SK-N-SH (cell line): ENCODE measurements around the gene KPNB1.

Experiments
- EP300 ChIP-seq, 2 experiments: IDR thresholded peaks; 2 replicates each; pipeline versions ENCODE4 v1.4.0 to v1.6.1; 2012; ENCODE audit warnings: borderline replicate concordance in 1 of 2, low read depth in 1 of 2, low read length in 1 of 2
- POLR2AphosphoS5 ChIP-seq: IDR thresholded peaks from 2 replicates; pipeline ENCODE4 v1.6.1; 2012; ENCODE audit warnings: low read depth, low read length
- RAD21 ChIP-seq: IDR thresholded peaks from 2 replicates; pipeline ENCODE4 v1.6.1; 2012; ENCODE audit warnings: mild to moderate bottlenecking, low read length
- RFX5 ChIP-seq: IDR thresholded peaks from 2 replicates; pipeline ENCODE4 v1.6.1; 2012; ENCODE audit warnings: mild to moderate bottlenecking, improper control_type of control experiment, low read length
- TAF1 ChIP-seq: IDR thresholded peaks from 2 replicates; pipeline ENCODE4 v1.6.1; 2012; ENCODE audit warnings: low read depth, mild to moderate bottlenecking, low read length, moderate library complexity, borderline replicate concordance
- TCF12 ChIP-seq: IDR thresholded peaks from 2 replicates; pipeline ENCODE4 v1.4.0; 2012
- YY1 ChIP-seq: IDR thresholded peaks from 2 replicates; pipeline ENCODE4 v1.4.0; 2012; ENCODE audit warnings: low read depth, mild to moderate bottlenecking
- TF ChIP-seq, protein P1 (sequence below): fragments of 200-600 bp; sonication (generic); IDR thresholded peaks from 2 replicates; pipeline ENCODE4 v1.6.1; 2017; ENCODE audit warnings: antibody characterized with exemption, mild to moderate bottlenecking, moderate library complexity
- TF ChIP-seq, protein P2 (sequence below): IDR thresholded peaks from 2 replicates; pipeline ENCODE4 v1.6.1; 2012; ENCODE audit warnings: mild to moderate bottlenecking, low read depth, low read length, moderate library complexity
- TF ChIP-seq, protein P3 (sequence below): fragments of 150-350 bp; IDR thresholded peaks from 2 replicates; pipeline ENCODE4 v1.6.1; 2017; ENCODE audit warnings: antibody characterized with exemption, low read length, low read depth, borderline replicate concordance

DNA sequence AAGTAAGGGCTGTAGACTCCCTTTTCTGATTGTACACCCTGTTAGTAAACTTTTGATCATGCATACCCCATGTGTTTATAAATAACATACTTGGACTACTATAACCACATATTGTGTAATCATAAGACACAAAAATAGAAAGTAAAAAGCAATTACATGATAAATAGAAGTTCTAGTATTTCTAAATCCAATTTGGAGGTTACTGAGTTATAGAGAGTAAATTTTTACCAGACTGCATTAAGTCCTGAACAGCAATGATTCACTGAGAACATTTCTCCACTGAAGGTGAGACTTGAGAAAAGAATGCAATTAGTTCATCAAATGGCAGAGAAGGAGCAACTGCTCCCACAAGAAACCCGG lies 36.5 kb downstream of the KPNB1 start:
- TF ChIP-seq TAF1: no peak
- TF ChIP-seq, protein P1, sequence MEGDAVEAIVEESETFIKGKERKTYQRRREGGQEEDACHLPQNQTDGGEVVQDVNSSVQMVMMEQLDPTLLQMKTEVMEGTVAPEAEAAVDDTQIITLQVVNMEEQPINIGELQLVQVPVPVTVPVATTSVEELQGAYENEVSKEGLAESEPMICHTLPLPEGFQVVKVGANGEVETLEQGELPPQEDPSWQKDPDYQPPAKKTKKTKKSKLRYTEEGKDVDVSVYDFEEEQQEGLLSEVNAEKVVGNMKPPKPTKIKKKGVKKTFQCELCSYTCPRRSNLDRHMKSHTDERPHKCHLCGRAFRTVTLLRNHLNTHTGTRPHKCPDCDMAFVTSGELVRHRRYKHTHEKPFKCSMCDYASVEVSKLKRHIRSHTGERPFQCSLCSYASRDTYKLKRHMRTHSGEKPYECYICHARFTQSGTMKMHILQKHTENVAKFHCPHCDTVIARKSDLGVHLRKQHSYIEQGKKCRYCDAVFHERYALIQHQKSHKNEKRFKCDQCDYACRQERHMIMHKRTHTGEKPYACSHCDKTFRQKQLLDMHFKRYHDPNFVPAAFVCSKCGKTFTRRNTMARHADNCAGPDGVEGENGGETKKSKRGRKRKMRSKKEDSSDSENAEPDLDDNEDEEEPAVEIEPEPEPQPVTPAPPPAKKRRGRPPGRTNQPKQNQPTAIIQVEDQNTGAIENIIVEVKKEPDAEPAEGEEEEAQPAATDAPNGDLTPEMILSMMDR: no peak
- TF ChIP-seq RAD21: no peak
- TF ChIP-seq POLR2AphosphoS5: no peak
- TF ChIP-seq, protein P2, sequence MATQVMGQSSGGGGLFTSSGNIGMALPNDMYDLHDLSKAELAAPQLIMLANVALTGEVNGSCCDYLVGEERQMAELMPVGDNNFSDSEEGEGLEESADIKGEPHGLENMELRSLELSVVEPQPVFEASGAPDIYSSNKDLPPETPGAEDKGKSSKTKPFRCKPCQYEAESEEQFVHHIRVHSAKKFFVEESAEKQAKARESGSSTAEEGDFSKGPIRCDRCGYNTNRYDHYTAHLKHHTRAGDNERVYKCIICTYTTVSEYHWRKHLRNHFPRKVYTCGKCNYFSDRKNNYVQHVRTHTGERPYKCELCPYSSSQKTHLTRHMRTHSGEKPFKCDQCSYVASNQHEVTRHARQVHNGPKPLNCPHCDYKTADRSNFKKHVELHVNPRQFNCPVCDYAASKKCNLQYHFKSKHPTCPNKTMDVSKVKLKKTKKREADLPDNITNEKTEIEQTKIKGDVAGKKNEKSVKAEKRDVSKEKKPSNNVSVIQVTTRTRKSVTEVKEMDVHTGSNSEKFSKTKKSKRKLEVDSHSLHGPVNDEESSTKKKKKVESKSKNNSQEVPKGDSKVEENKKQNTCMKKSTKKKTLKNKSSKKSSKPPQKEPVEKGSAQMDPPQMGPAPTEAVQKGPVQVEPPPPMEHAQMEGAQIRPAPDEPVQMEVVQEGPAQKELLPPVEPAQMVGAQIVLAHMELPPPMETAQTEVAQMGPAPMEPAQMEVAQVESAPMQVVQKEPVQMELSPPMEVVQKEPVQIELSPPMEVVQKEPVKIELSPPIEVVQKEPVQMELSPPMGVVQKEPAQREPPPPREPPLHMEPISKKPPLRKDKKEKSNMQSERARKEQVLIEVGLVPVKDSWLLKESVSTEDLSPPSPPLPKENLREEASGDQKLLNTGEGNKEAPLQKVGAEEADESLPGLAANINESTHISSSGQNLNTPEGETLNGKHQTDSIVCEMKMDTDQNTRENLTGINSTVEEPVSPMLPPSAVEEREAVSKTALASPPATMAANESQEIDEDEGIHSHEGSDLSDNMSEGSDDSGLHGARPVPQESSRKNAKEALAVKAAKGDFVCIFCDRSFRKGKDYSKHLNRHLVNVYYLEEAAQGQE: no peak
- no peak for TF ChIP-seq EP300 (IDR thresholded peaks at IDR 0.05; ENCODE audit: borderline replicate concordance in 1 of 2, low read depth in 1 of 2, low read length in 1 of 2)
- TF ChIP-seq, protein P3, sequence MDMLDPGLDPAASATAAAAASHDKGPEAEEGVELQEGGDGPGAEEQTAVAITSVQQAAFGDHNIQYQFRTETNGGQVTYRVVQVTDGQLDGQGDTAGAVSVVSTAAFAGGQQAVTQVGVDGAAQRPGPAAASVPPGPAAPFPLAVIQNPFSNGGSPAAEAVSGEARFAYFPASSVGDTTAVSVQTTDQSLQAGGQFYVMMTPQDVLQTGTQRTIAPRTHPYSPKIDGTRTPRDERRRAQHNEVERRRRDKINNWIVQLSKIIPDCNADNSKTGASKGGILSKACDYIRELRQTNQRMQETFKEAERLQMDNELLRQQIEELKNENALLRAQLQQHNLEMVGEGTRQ: no peak
- TF ChIP-seq YY1: no peak
- no peak for TF ChIP-seq RFX5
- TF ChIP-seq TCF12: no peak
